Stimulated activated memory B cell treated with anti-CD40 and anti-IgM and Interleukin-4, amounts not matched to agents 10 μg/mL and 1 μg/mL and 100 μg/mL, for 72 hours (primary cell): ENCODE results near the gene CMTM6.
"Not testable (repeated sequence)": the region's sequence is repeated elsewhere in the genome, so short reads cannot be mapped to it uniquely, and the experiment has no call there.

Experiments used
- ATAC-seq: fragments of 150-1000 bp; cut with Tn5 transposase; 2 replicates; pipeline ENCODE4 v1.10.0; 2021
- H3K27ac Mint-ChIP-seq: one replicate; pipeline ENCODE4 v1.8.0; 2022; ENCODE audit warnings: mild to moderate bottlenecking, mixed read lengths
- H3K27me3 Mint-ChIP-seq: one replicate; pipeline ENCODE4 v1.8.0; 2022; ENCODE audit warnings: mixed read lengths
- H3K36me3 Mint-ChIP-seq: one replicate; pipeline ENCODE4 v1.8.0; 2022; ENCODE audit warnings: mixed read lengths
- H3K4me1 Mint-ChIP-seq: one replicate; pipeline ENCODE4 v1.8.0; 2022; ENCODE audit warnings: mixed read lengths
- H3K4me3 Mint-ChIP-seq: one replicate; pipeline ENCODE4 v1.8.0; 2022; ENCODE audit warnings: mild to moderate bottlenecking, moderate library complexity, mixed read lengths
- H3K9me3 Mint-ChIP-seq: one replicate; pipeline ENCODE4 v1.8.0; 2022; ENCODE audit warnings: mixed read lengths

The CMTM6 gene

DNA sequence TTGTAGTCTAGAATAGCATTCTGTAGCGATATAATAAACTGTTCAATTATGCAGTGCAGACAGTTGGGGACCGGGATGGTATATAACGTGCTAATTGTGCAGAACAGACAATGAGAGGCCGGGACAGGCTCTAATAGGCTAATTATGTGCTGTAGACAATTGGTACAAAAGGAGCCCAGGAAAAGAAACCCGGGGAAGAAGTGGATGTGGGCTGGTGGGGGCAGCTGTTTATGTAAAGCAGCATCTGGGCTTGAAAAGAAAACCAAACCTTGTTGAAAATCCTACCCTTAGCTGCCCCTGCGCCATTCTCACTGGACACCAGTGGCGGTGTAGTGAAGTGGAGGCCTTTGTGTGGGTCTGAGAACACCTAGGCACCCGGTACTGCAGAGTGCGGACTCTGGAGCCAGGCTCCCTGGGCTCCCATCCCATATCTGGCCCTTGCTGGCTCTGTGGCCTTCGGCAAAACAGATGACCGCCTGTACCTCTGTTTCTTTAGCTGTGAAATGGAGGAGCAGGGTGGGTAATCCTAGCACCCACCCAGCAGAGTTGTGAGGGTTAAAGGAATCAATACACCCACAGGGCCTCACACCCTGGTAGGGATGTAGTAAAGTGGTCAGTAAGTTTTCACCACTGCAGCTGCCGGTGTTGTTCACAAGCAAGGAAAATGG, 51.5 kb downstream of the CMTM6 start:
- peaks cover 59% of the 10 kb centered on the region for H3K4me1 Mint-ChIP-seq

DNA sequence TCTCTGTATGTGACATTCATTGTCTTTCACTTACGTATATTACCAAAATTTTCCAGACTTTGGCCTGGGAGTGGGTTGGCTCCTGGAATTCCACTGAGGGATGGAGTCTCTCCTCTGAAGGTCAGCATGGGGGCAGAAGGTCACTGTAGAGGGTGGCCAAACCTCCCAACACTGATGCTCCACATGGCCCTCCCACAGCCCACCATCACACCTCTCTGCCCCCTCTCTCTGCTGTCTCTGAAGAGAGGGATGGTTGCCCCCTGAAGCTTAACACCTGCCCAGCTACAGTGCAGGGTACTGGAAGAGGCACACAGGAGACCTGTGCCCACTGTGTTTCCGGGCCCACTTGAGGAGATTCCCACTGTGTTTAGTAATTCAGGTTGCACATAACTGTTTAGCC, 52.2 kb downstream of the CMTM6 start:
- Mint-ChIP-seq H3K4me1 (peaks cover 58% of the 10 kb centered on the region), H3K4me3 (peak overlapping the region; percentile 15), H3K27me3 (no peaks in the 10 kb centered on the region), H3K27ac (peak overlapping the region; percentile 59), H3K9me3 (no peaks in the 10 kb centered on the region), H3K36me3 (peaks cover 78% of the 10 kb centered on the region)
- ATAC-seq: no peak

More for the DNA sequence above, 51.5 kb downstream of the CMTM6 start:
- Mint-ChIP-seq H3K9me3 (no peaks in the 10 kb centered on the region), H3K4me3 (no peak overlapping the region), H3K36me3 (peaks cover 78% of the 10 kb centered on the region), H3K27ac (peak overlapping the region; percentile 59), H3K27me3 (no peaks in the 10 kb centered on the region)
- ATAC-seq: no peak

GRCh38 chr3:32449691-32450090, 53.0 kb downstream of the CMTM6 start:
- peaks cover 54% of the 10 kb centered on the region for H3K4me1 Mint-ChIP-seq
- H3K36me3 Mint-ChIP-seq: peaks cover 76% of the 10 kb centered on the region
- H3K4me3 Mint-ChIP-seq: no peak overlapping the region
- no peaks in the 10 kb centered on the region for H3K9me3 Mint-ChIP-seq
- H3K27me3 Mint-ChIP-seq: no peaks in the 10 kb centered on the region
- ATAC-seq: no peak
- no peak overlapping the region for H3K27ac Mint-ChIP-seq

DNA sequence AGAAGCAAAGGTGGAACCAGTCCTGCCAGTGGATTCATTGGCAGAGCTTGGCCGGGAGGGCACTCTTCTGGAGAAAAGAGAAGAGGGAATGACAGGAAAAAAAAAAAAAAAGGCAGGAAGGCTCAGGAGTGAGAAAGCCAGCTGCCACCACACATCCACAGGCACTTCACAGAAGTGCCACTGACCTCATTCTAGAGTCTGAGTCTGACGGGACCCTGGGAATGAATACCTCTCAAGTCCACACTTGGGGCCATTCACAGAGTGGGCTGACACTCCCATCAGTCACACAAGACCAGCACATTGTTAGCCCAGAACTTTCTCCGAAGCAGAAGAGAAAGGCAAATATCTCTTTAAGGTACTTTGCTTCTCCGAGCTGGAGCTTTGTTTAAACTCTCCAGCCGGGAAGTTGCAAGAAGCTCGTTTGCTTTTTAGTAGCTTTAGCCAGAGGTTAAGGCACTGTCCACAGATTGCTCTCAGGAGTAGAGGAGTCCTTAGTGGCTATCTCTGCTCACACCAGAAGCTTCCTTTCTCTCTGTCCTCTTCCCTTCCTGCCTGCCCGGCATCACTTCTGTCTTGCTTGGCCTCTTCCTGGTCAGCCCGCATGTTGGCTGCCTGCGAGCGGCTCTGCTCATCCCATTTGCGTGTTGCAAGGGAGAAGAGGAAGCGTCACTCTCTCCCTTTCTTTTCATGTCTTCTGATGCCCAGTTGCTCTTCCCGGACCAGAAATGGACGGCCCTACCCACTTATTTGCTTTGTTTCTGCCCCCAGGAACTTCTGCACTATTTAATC, 53.8 kb downstream of the CMTM6 start:
- Mint-ChIP-seq H3K4me1 (peaks cover 56% of the 10 kb centered on the region), H3K27ac (no peak overlapping the region), H3K36me3 (peaks cover 75% of the 10 kb centered on the region), H3K9me3 (no peaks in the 10 kb centered on the region), H3K27me3 (no peaks in the 10 kb centered on the region), H3K4me3 (no peak overlapping the region)
- ATAC-seq: no peak

- Mint-ChIP-seq H3K27me3 (no peaks in the 10 kb centered on the region), H3K9me3 (no peaks in the 10 kb centered on the region), H3K4me1 (peaks cover 60% of the 10 kb centered on the region), H3K27ac (peak overlapping the region; percentile 55), H3K36me3 (peaks cover 78% of the 10 kb centered on the region), H3K4me3 (no peak overlapping the region)
- no peak for ATAC-seq
Measured at GRCh38 chr3:32447865-32448400, 54.7 kb downstream of the CMTM6 start.

- ATAC-seq: no peak
Measured at GRCh38 chr3:32443478-32443877, 59.2 kb downstream of the CMTM6 start.

GRCh38 chr3:32442766-32443165, 59.9 kb downstream of the CMTM6 start:
- peaks cover 46% of the 10 kb centered on the region for H3K36me3 Mint-ChIP-seq
- H3K4me1 Mint-ChIP-seq: peaks cover 92% of the 10 kb centered on the region
- peak overlapping the region; percentile 93 for H3K27ac Mint-ChIP-seq

More at GRCh38 chr3:32443478-32443877, 59.2 kb downstream of the CMTM6 start:
- Mint-ChIP-seq H3K4me1 (peaks cover 92% of the 10 kb centered on the region), H3K4me3 (no peak overlapping the region), H3K36me3 (peaks cover 53% of the 10 kb centered on the region), H3K27ac (no peak overlapping the region), H3K9me3 (no peaks in the 10 kb centered on the region), H3K27me3 (no peaks in the 10 kb centered on the region)

DNA sequence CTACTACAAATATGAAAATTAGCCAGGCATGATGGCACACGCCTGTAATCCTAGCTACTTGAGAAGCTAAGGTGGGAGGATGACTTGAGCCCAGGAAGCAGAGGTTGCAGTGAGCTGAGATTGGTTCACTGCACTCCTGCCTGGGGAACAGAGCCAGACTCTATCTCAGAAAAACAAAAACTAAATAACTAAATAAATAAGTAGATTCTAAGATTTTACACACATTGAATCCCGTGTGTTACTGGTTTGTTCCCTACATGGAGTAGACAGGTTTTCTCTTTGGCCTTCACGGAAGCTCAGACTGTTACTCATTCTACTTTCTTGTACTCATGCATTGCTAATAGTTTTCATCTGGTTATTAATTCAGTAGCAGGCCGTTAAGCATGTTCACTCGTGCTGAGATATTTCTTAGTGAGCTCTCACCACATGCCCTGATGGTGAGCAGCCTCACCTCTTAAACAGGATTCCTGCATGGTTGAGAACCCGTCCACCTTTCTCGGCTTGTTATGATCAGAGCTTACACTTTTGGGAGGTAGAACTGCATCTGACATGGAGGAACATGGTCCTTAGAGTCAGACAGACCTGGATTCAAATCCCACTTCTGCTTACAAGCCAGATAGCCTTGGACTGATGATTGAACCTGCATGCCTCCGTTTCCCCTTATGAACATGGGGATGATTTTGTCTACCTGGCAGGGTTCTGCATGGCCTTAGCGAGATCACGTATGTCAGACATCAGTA, 61.9 kb downstream of the CMTM6 start:
- Mint-ChIP-seq H3K27ac (peak overlapping the region; percentile 93), H3K4me1 (peaks cover 89% of the 10 kb centered on the region), H3K4me3 (no peak overlapping the region), H3K36me3 (peaks cover 29% of the 10 kb centered on the region), H3K27me3 (no peaks in the 10 kb centered on the region), H3K9me3 (no peaks in the 10 kb centered on the region)
- no peak for ATAC-seq

More at GRCh38 chr3:32442766-32443165, 59.9 kb downstream of the CMTM6 start:
- ATAC-seq: no peak
- no peaks in the 10 kb centered on the region for H3K27me3 Mint-ChIP-seq
- H3K9me3 Mint-ChIP-seq: no peaks in the 10 kb centered on the region
- no peak overlapping the region for H3K4me3 Mint-ChIP-seq

- Mint-ChIP-seq H3K4me3 (peak overlapping the region; percentile 58), H3K36me3 (peaks cover 22% of the 10 kb centered on the region), H3K27ac (peak overlapping the region; percentile 93), H3K4me1 (peaks cover 93% of the 10 kb centered on the region)
- H3K27me3 Mint-ChIP-seq, H3K9me3 Mint-ChIP-seq: not testable (repeated sequence)
- ATAC-seq: peak; percentile 22
Measured at GRCh38 chr3:32439421-32439820, 63.2 kb downstream of the CMTM6 start.

DNA sequence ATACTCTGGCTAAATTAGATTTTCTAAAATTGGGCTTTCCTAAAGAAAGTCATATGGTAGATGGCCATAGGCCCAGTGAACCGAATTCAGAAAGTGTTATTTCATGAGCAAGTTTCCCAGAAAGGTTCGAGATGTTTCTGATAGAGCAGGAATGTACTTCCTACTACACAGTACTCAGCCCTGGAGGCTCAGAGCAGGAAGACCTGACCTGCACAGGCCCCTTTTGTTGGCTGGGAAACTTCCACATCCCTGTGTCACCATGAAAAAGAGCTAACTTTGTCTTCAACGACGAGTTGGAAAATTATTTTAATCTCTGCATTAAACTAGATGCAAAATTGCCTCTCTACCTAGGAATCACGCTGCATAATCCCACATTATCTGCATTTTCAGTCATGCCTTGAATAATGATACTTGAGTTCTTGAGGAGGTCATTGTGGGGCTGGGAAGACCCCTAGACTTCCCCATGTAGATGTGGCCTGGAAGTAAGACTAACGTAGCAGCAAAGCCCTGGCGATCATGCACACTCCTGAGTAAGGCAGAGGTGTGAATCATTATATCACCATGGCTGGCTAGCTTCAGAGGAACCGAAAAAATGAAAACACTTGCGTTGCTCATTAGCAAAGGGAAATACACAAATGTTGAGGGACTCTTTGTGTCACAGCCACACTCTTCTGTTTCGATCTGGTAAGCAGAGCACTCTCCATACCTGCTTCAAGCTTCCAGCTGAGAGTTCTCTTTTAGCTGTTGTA, 63.9 kb downstream of the CMTM6 start:
- peak overlapping the region; percentile 58 for H3K4me3 Mint-ChIP-seq
- H3K4me1 Mint-ChIP-seq: peaks cover 87% of the 10 kb centered on the region
- ATAC-seq: peak; percentile 91
- no peaks in the 10 kb centered on the region for H3K9me3 Mint-ChIP-seq
- H3K27me3 Mint-ChIP-seq: no peaks in the 10 kb centered on the region
- peak overlapping the region; percentile 93 for H3K27ac Mint-ChIP-seq
- H3K36me3 Mint-ChIP-seq: peaks cover 17% of the 10 kb centered on the region

- Mint-ChIP-seq H3K27ac (peak overlapping the region; percentile 93), H3K27me3 (no peaks in the 10 kb centered on the region), H3K9me3 (no peaks in the 10 kb centered on the region), H3K36me3 (peaks cover 9% of the 10 kb centered on the region), H3K4me3 (no peak overlapping the region), H3K4me1 (peaks cover 87% of the 10 kb centered on the region)
- no peak for ATAC-seq
Measured at GRCh38 chr3:32437896-32438295, 64.8 kb downstream of the CMTM6 start.

DNA sequence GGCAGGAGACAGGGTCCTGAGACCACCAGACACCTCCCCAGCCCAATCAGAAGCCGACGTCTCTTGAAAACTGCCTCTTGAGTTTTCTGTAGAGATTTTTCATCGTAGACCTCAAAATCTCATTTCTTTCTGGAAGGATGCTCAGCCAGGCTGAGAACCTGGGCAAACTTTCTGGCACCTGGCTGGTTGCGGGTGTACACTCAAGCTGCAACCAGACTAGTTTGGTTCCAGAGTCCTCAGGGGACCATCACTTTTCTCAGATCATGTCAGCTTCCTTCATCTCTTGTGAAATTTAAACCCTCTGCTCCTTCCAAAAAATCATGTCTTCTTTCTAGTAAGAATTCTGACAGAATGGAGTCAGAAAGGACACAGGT, 65.8 kb downstream of the CMTM6 start:
- no peaks in the 10 kb centered on the region for H3K9me3 Mint-ChIP-seq
- H3K4me1 Mint-ChIP-seq: peaks cover 87% of the 10 kb centered on the region
- H3K27ac Mint-ChIP-seq: peak overlapping the region; percentile 93
- peaks cover 11% of the 10 kb centered on the region for H3K36me3 Mint-ChIP-seq
- peak; percentile 78 for ATAC-seq
- no peak overlapping the region for H3K4me3 Mint-ChIP-seq
- H3K27me3 Mint-ChIP-seq: no peaks in the 10 kb centered on the region

- H3K4me3 Mint-ChIP-seq: peak overlapping the region; percentile 34
- H3K36me3 Mint-ChIP-seq: peaks cover 11% of the 10 kb centered on the region
- no peaks in the 10 kb centered on the region for H3K9me3 Mint-ChIP-seq
- H3K27me3 Mint-ChIP-seq: no peaks in the 10 kb centered on the region
- H3K4me1 Mint-ChIP-seq: peaks cover 87% of the 10 kb centered on the region
- peak overlapping the region; percentile 93 for H3K27ac Mint-ChIP-seq
- ATAC-seq: no peak
Measured at GRCh38 chr3:32435911-32436815, 66.5 kb downstream of the CMTM6 start.

DNA sequence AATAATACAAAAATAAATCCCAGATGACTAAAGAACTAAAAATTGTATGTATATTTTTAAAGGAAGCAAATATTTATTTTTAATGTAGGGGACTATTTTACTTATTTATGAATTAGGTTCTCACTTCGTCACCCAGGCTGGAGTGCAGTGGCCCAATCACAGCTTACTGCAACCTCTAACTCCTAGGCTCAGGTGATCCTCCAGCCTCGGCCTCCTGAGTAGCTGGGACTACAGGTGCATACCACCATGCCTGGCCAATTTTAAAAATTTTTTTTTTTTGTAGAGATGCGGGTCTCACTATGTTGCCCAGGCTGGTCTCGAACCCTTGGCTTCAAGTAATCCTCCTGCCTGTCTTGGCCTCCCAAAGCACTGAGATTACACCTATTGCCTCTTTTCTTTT, 68.4 kb downstream of the CMTM6 start:
- peaks cover 17% of the 10 kb centered on the region for H3K36me3 Mint-ChIP-seq
- no peak for ATAC-seq
- H3K27me3 Mint-ChIP-seq: no peaks in the 10 kb centered on the region
- H3K4me1 Mint-ChIP-seq: peaks cover 87% of the 10 kb centered on the region
- H3K9me3 Mint-ChIP-seq: no peaks in the 10 kb centered on the region
- H3K27ac Mint-ChIP-seq: no peak overlapping the region
- no peak overlapping the region for H3K4me3 Mint-ChIP-seq
